ENCODE results near the gene FLT1. TPM values are rescaled to one million over a fixed set of nuclear protein-coding genes. Genes with fewer than 3 reads are reported as not detected.
A peak's percentile ranks its signal among the peaks of the same experiment; 100 is the strongest.

The FLT1 gene
- total RNA-seq, 2 experiments from 2014 or later: 0.51 to 1.1 TPM

DNA sequence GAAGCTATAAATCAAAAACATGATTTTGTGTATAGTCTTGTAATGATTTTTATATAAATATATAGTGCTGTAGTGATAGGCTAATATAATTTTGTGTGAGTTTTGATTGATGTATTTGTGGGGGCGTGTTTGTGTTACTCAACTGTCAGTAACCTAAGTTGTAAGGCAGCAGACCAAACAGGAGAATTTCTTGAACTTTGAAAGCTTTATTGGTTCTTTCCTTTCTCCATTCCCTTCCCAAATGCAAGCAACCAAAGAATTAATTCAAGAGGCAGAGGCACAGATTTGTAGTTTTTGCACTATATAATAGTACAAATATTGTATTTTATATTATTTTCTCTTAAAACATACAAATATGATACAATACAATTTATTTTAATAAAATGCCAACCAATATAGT is 109.6 kb downstream of the FLT1 start:
- Mint-ChIP-seq H3K4me3 (no peak overlapping the region), H3K27ac (no peak overlapping the region), H3K27me3 (peaks cover 4% of the 10 kb centered on the region), H3K9me3 (no peaks in the 10 kb centered on the region), H3K4me1 (peaks cover 2% of the 10 kb centered on the region), H3K36me3 (peaks cover 2% of the 10 kb centered on the region)
- DNase-seq (no peak), ATAC-seq (ENCODE audit: low read depth) (no peak)
- POLR2A ChIA-PET: no interaction called here

DNA sequence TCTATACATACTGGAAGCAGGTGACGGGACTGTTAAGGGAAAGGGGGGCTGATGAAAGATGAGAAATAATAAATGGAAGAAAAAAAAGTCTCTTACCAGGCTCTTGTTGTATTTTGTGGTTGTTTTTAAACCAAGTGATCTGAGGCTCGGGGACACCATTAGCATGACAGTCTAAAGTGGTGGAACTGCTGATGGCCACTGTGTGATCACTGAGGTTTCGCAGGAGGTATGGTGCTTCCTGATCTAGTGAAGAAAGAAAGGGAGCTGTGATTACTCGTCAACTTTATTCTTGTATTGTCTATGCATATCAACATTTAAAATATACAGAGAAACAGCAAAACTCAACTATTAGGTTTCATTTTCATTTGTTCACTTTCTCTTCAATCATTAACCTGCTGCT is 110.1 kb downstream of the FLT1 start:
- ATAC-seq (ENCODE audit: low read depth) (no peak), DNase-seq (no peak)
- Mint-ChIP-seq H3K36me3 (peaks cover 4% of the 10 kb centered on the region), H3K4me3 (no peak overlapping the region), H3K27ac (no peak overlapping the region), H3K9me3 (no peaks in the 10 kb centered on the region), H3K27me3 (peaks cover 3% of the 10 kb centered on the region), H3K4me1 (peaks cover 2% of the 10 kb centered on the region)
- POLR2A ChIA-PET: no interaction called here

DNA sequence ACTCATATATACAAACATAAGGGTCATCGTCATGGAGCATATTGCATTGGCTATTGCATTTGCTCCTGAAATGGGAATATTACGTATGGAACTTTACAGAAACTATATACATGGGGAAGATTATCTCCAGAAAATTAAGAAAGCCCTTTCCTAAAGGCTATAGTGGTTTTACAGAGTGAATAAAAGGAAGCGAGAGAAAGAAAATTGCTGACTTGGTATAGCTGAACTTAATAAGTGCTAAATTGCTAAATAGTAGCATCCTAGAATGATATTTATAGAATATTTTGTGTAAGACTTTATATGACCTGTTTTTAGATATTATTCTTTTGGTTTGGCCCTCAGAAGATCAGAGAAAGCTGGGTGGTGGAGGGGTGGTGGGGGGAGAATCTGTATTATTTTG is 114.6 kb downstream of the FLT1 start:
- Mint-ChIP-seq H3K27ac (no peak overlapping the region), H3K4me3 (no peak overlapping the region), H3K4me1 (peaks cover 2% of the 10 kb centered on the region), H3K36me3 (peaks cover 5% of the 10 kb centered on the region), H3K9me3 (no peaks in the 10 kb centered on the region), H3K27me3 (peaks cover 11% of the 10 kb centered on the region)
- POLR2A ChIA-PET: no interaction called here
- ATAC-seq (ENCODE audit: low read depth) (no peak), DNase-seq (no peak)

DNA sequence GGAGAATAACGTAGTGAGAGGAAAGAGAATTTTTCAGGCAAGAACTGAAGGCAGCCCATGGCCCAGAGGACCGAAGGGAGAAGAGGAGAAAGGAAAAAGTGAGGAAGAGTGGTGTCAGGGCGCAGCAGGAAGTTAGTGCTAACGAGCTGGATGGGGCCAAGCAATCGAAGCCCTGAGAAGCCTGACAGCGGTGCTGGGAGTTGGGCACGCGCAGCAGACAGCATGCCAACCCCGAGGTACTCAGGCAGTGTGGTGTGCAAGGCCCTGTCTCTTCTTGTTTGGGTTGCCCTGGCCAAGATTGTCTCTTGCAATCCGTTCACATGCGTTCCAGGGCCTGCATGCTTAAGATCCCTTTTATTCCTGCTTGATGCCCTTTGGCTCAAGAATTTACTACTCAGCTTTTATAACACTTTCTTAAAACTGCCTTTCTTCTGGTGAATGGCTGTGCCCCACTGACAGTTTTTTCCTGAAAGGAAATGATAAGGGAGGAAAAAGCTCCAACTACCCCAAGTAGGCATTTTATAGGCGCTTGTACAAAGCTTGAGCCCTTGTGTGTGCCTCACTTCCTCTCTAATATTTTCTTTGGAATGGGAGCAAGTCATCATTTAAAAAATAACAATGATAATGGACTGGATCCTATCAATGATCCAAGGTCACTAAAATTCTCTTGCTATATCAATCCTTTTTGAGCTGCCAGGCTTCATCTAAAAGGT is 115.4 kb downstream of the FLT1 start:
- Mint-ChIP-seq H3K27me3 (peaks cover 11% of the 10 kb centered on the region), H3K27ac (no peak overlapping the region), H3K36me3 (peaks cover 5% of the 10 kb centered on the region), H3K4me1 (no peaks in the 10 kb centered on the region), H3K9me3 (no peaks in the 10 kb centered on the region), H3K4me3 (no peak overlapping the region)
- DNase-seq (no peak), ATAC-seq (ENCODE audit: low read depth) (no peak)
- POLR2A ChIA-PET: no interaction called here

DNA sequence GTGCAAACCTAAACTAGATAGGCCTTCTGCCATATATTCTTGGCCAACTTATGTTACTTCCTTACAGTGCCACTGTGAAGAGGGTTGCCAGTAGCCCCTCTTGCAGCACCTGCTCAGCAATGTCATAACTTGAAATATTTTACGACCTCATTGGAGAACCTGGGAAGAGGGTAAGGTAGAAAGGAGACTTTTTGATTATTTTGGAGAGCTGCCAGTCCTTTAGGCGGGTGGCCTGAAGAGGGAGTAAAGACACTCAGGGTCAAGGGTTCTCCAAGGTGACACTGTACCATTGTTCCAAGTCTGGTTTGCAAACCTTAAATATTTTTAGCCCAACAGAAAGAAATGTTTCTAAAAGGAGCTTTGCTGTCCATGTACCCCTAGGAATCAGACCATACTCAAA is 118.3 kb downstream of the FLT1 start:
- peaks cover 15% of the 10 kb centered on the region for H3K27me3 Mint-ChIP-seq
- H3K36me3 Mint-ChIP-seq: peaks cover 3% of the 10 kb centered on the region
- H3K27ac Mint-ChIP-seq: no peak overlapping the region
- H3K9me3 Mint-ChIP-seq: no peaks in the 10 kb centered on the region
- H3K4me3 Mint-ChIP-seq: no peak overlapping the region
- DNase-seq (no peak), ATAC-seq (ENCODE audit: low read depth) (no peak)
- POLR2A ChIA-PET: no interaction called here
- H3K4me1 Mint-ChIP-seq: no peaks in the 10 kb centered on the region

DNA sequence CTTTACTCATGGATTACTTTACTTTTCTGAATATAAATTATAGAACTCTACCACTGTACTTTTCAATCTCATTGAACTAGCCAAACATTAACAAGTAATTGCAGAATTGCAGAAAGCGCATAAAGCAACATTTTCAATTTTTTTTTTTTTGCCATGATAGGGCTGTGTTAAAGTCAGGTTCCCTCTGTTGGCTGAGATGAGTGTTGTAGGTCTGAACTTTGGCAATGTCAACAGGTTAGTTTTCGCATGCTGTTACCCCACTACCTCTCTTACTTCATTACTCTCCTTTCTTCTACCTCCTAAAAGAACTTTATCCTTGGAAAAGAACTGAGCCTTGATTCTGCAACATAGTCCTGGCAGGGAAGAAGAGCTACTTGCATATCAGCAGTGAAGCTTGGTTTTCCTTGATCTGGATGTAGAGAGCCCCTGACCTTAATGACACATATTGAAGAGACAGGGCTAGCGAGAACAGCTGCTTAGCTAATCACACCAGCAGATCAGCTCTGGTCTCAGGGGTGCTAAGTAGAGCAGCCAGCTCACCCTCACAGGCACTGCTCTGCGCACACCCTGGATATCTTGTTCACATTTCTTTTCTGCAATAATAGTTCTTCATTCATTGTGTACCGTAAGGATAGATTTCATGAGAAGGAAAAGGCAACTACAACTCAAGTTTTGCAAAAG is 119.5 kb downstream of the FLT1 start:
- H3K4me3 Mint-ChIP-seq: no peak overlapping the region
- POLR2A ChIA-PET: no interaction called here
- no peaks in the 10 kb centered on the region for H3K4me1 Mint-ChIP-seq
- peaks cover 15% of the 10 kb centered on the region for H3K27me3 Mint-ChIP-seq
- DNase-seq: no peak
- ATAC-seq (ENCODE audit: low read depth): no peak
- no peaks in the 10 kb centered on the region for H3K9me3 Mint-ChIP-seq
- peaks cover 6% of the 10 kb centered on the region for H3K36me3 Mint-ChIP-seq
- no peak overlapping the region for H3K27ac Mint-ChIP-seq

DNA sequence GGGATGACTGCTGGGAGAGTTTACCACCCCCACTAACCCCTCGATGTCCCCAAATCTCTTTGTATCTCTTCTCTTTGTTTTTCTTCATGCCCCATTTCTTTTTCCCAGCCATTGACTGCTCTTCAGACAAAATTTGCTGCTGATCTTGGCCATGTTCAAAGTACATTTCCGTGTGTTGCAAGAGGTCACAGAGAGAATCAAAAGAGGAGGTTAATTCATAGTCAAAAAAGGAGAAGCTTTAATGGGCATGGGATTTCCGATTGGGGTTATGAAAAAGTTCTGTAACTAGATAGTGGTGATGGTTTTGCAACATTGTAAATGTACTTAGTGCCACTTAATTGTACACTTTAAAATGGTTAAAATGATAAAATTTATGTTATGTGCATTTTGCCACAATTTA is 121.1 kb downstream of the FLT1 start:
- ATAC-seq (ENCODE audit: low read depth): no peak
- H3K27me3 Mint-ChIP-seq: peaks cover 15% of the 10 kb centered on the region
- no peak for DNase-seq
- no peak overlapping the region for H3K27ac Mint-ChIP-seq
- H3K4me3 Mint-ChIP-seq: no peak overlapping the region
- peaks cover 5% of the 10 kb centered on the region for H3K36me3 Mint-ChIP-seq
- no peaks in the 10 kb centered on the region for H3K4me1 Mint-ChIP-seq
- POLR2A ChIA-PET: no interaction called here
- H3K9me3 Mint-ChIP-seq: no peaks in the 10 kb centered on the region

DNA sequence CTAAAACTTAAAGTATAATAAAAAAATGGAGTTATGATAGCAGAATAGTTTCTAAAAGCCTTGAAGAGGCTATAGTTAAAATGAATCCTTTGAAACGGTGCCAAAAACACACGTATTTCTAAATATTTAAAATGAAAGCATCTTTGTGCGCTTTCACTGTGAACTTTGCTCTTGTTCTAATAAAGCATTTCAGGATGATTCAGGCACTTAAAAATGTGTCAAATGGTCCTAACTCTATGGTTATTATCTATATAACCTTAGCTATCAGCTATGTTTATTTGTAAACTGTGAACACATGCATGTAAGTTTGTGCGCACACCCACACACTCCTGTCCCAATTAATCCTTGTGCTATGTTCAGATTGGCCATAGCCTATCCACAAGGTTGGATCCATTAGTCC is 124.5 kb downstream of the FLT1 start:
- Mint-ChIP-seq H3K4me1 (no peaks in the 10 kb centered on the region), H3K27ac (no peak overlapping the region), H3K36me3 (peaks cover 5% of the 10 kb centered on the region), H3K9me3 (peaks cover 1% of the 10 kb centered on the region), H3K4me3 (no peak overlapping the region), H3K27me3 (peaks cover 3% of the 10 kb centered on the region)
- ATAC-seq (ENCODE audit: low read depth) (no peak), DNase-seq (no peak)
- POLR2A ChIA-PET: no interaction called here

DNA sequence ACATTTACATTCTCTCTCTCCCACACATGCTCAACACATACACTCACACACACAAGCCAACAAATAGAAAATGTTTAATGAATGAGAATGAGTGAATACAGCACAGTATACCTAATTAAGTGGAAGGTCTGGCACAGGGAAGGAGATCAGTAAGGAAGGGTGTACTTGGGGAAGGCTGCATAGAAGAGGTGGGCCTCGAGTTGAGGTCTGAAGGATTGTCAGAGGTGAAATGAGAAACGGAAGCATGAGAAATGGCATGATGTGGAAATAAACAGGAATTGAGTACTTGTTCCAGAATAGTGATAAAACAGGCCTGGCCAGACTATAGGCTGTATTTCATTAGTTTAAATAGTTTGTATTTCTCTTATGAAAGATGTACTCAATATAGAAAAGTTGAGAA is 136.2 kb downstream of the FLT1 start:
- peak overlapping the region; percentile 3 for H3K27ac Mint-ChIP-seq
- peaks cover 33% of the 10 kb centered on the region for H3K36me3 Mint-ChIP-seq
- H3K4me1 Mint-ChIP-seq: peaks cover 43% of the 10 kb centered on the region
- POLR2A ChIA-PET: no interaction called here
- ATAC-seq (ENCODE audit: low read depth): no peak
- no peak overlapping the region for H3K4me3 Mint-ChIP-seq
- H3K27me3 Mint-ChIP-seq: peaks cover under 1% of the 10 kb centered on the region
- no peak for DNase-seq
- peaks cover 14% of the 10 kb centered on the region for H3K9me3 Mint-ChIP-seq

DNA sequence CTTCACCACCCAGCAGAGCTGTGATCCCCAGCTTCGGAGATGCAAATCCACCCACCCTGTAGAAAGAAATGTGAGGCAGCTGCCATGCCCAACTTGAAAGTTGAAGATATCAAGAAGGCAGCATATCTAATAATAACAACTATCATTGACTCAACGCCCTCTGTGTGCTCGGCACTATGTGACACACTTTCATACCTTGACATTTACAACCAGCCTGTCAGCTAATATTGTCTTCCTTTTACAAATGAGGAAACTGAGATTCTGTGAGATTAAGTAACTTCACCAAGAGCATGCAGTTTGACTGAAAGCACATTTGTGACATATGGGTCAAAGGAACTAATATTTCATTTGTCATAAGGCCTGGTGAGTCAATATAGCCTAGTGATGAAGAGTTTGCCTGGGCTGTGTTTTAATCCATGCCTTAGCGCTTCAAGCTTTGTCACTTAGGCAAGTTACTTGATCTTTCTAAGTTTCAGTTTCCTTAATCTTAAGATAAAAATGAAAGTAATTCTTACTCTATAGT is 137.0 kb downstream of the FLT1 start:
- H3K4me3 Mint-ChIP-seq: peak overlapping the region; percentile 29
- H3K27me3 Mint-ChIP-seq: no peaks in the 10 kb centered on the region
- no peak for ATAC-seq (ENCODE audit: low read depth)
- peaks cover 14% of the 10 kb centered on the region for H3K9me3 Mint-ChIP-seq
- POLR2A ChIA-PET: interaction anchor here (0.6 to 1.4 kb wide), 2 partner anchors 302 to 386 kb away, joined by 3 read pairs; no protein-coding TSS in a partner anchor
- H3K27ac Mint-ChIP-seq: peak overlapping the region; percentile 70
- peaks cover 33% of the 10 kb centered on the region for H3K36me3 Mint-ChIP-seq
- peaks cover 46% of the 10 kb centered on the region for H3K4me1 Mint-ChIP-seq
- DNase-seq: no peak

DNA sequence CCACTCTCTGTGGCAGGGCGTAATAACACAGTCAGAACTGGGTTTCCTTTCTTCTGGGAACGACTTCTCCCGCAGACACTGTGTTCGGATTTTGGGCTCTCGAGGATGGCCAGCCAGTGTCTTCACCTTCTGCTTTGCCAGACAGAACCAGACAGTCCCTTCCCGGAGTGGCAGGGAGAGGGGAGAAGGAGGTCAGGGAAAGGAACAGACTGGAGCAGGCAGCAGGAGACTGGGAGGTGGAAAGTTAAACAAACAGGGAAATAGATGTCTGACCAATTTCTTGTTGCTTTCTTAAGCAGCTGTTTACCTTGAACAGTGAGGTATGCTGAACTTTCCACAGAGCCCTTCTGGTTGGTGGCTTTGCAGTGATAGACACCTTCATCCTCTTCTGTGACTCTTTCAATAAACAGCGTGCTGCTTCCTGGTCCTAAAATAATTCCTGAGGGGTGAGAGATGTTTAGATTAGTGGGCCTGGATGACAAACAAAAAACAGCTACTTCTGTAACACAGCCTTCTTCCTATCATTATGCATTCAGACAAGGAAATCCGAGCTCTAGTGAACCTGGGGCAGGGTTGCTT is 137.6 kb downstream of the FLT1 start:
- H3K9me3 Mint-ChIP-seq: peaks cover 14% of the 10 kb centered on the region
- no peaks in the 10 kb centered on the region for H3K27me3 Mint-ChIP-seq
- H3K4me3 Mint-ChIP-seq: peak overlapping the region; percentile 42
- POLR2A ChIA-PET: interaction anchor here (0.6 to 1.4 kb wide), 2 partner anchors 302 to 386 kb away, joined by 3 read pairs; no protein-coding TSS in a partner anchor
- no peak for ATAC-seq (ENCODE audit: low read depth)
- H3K4me1 Mint-ChIP-seq: peaks cover 46% of the 10 kb centered on the region
- no peak for DNase-seq
- peak overlapping the region; percentile 70 for H3K27ac Mint-ChIP-seq
- peaks cover 33% of the 10 kb centered on the region for H3K36me3 Mint-ChIP-seq

DNA sequence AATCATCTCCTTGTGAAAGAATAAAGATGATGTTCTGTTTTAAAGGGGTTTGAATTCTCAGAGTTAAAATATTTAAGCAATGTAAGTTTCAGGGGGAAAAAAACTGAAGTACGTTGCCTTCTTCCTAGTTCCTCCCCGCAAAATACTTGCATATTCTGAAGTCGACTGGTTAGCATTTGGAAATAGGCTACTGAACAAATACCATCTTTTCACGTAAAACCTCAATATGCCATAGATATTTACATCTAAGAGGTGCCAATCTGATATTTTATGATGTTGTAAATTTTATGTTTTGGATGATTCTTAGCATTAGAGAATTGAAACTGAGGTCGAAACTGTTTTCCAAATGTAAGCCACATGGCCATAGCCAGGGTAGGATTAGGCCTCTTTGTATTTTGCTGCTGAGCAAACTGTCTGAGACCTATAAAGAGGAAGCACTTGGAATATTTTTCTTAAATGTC is 138.3 kb downstream of the FLT1 start:
- no peak for ATAC-seq (ENCODE audit: low read depth)
- H3K4me1 Mint-ChIP-seq: peaks cover 46% of the 10 kb centered on the region
- H3K27me3 Mint-ChIP-seq: no peaks in the 10 kb centered on the region
- POLR2A ChIA-PET: no interaction called here
- H3K36me3 Mint-ChIP-seq: peaks cover 30% of the 10 kb centered on the region
- DNase-seq: no peak
- H3K4me3 Mint-ChIP-seq: peak overlapping the region; percentile 81
- H3K27ac Mint-ChIP-seq: peak overlapping the region; percentile 93
- H3K9me3 Mint-ChIP-seq: peaks cover 13% of the 10 kb centered on the region

DNA sequence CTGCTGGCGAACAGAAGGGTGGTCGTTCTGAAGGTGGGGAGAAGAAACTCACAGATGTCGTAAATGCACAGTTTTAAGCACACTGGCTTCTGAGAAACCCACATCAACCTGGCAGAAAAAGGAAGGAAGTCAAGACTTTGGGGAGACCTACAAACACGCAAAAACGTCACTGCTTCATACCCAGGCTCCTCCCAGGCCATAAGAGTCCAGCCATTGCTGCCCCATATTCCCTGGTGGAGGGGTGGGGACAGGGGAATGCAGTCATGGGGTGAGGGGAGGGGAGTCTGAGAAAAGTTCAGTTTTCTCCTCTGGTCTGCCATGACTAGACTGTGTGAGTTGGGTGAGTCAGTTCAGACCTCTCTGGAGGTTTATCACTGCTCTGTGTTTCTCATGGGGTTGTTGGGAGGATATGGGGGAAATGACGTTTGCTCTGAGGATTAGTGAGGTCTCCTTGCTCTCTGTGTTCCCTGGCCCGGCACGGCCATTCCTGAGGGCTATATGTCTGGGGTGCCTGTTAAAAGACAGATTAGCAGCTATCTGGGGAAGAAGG is 139.0 kb downstream of the FLT1 start:
- ATAC-seq (ENCODE audit: low read depth): peak; percentile 87
- POLR2A ChIA-PET: no interaction called here

More for the DNA sequence above, 139.0 kb downstream of the FLT1 start:
- H3K36me3 Mint-ChIP-seq: peaks cover 29% of the 10 kb centered on the region
- peak overlapping the region; percentile 93 for H3K27ac Mint-ChIP-seq
- H3K4me1 Mint-ChIP-seq: peaks cover 46% of the 10 kb centered on the region
- peaks cover under 1% of the 10 kb centered on the region for H3K27me3 Mint-ChIP-seq
- peaks cover 13% of the 10 kb centered on the region for H3K9me3 Mint-ChIP-seq
- peak; percentile 52 for DNase-seq
- H3K4me3 Mint-ChIP-seq: peak overlapping the region; percentile 81
